ENCODE measurements around the gene ATP6V1D. TPM values are rescaled to one million over a fixed set of nuclear protein-coding genes. Genes with fewer than 3 reads are reported as not detected.
"Not testable (repeated sequence)": the region's sequence is repeated elsewhere in the genome, so short reads cannot be mapped to it uniquely, and the experiment has no call there.

The ATP6V1D gene
- total RNA-seq, result 31.9 and 34.2 TPM in 2 replicates

DNA sequence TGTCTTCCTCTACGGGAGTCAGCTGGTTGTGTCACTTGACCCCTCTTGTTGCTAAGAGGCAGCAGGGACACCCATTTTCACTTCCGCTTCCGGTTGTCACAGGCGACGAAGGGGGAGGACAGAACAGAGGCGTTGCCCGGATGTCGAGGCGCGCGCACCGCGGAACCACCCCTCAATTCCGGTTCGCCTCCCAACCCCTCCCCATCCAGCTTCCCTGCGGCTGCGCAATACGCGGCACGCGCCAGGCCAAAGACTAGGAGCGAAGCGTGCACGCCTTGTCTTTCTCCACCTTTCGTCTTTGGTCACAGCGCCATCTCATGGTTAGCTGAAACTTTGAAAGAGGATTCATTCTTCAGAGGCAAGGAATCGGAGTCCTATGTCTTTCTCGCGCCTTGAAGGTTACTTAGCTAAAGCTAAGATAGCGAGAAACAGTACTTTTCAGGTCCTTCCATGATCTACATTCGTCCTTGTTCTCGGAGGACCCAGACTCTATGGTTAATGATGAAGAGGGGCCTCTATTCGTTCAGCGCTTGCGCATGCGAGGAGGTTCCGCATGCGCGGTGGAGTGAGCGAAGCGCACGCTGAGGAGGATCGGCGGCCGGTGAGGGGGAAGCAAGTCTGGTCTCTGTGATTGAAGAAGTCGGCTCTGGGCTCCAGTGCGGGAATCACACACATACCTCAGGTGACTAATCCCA is at the start of gene ATP6V1D, which contains the start of gene EIF2S1:
TSS of gene ATP6V1D (minus strand) at position 30 of the 695 bp plus-strand sequence. CDS start 106 bp downstream, outside the sequence.
TSS of gene EIF2S1 (plus strand) at position 554 of the 695 bp plus-strand sequence. CDS start 4,440 bp downstream, outside the sequence.
- intact Hi-C loops (cut with micrococcal nuclease), result loop anchor here (1.0 to 5.0 kb wide), 10 partner anchors 119 to 852 kb away; partner anchors contain the start of genes ARG2, PALS1, PIGH and RDH11

DNA sequence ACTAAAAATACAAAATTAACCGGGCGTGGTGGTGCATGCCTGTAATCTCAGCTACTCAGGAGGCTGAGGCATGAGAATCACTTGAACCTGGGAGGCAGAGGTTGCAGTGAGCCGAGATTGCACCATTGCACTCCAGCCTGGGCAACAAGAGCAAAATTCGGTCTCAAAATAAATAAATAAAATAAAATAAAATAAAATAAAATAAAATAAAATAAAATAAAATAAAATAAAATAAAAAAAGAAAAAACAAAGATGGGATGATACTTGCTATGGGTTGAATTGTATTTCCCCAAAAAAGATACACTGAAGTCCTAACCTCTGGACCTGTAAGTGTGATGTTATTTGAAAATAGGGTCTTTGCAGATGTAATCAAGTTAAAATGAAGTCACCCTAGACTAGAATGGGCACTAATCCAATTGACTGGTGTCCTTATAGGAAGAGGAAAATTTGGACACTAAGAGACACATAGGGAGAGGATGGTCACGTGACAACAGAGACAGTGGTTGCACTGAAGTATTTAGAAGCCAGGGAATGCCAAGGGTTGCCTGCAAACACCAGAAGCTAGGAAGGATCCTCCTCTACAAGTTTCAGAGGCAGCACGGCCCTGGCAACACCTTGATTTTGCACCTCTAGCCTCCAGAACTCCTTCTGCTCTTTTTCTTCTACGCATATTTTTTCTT is 48.7 kb upstream of the ATP6V1D start:
- intact Hi-C loops (cut with micrococcal nuclease), result not testable (repeated sequence)

DNA sequence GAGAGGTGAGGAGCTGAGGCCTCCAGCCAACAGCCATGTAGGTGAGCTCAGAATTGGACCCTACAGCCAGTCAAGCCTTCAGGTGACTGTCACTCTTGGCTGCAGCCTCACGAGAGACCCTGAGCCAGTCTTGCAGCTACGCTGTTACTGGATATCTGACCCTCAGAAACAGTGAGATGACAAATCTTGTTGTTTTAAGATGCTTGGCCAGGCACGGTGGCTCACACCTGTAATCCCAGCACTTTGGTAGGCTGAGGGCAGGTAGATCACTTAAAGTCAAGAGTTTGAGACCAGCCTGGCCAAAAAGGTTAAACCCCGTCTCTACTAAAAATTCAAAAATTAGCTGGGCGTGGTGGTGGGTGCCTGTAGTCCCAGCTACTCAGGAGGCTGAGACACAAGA is 46.2 kb upstream of the ATP6V1D start:
- intact Hi-C loops (cut with micrococcal nuclease), result no loop called here

DNA sequence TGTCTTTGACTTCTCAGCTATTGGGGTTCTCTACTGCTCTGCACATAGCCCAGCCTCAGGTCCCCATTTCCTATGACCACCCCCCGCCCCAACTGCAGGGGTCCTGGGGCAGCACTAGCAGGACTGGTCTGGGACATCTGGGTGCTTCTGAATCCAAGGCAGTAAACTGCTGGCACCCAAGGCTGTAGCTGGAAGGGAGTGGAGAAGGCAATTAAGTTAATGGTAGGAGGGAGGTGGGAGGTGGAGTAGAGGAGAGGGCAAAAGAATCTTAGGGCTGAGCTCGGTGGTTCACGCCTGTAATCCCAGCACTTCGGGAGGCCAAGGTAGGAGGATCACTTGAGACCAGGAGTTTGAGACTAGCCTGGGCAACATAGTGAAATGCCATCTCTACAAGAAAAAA is 40.8 kb upstream of the ATP6V1D start:
- intact Hi-C loops (cut with micrococcal nuclease), result no loop called here

DNA sequence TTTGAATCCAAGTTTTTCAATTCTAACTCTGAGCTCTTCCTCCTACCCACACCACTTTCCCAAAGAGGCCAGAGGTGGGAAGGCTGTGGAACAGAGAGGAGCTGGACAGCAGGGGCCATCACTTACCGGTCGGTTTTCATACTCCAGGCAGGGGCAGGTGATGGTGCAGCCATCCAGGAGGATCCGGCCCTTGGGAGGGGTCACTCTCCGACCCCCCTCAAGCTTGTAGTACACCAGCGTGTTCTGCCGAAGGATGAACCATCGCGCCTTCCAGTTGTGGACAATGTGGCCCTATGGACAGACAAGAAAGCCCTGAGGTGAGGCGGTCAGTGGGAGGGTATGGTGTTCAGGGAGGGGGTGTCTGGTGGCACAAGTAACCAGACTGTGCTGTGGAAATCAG is 37.9 kb upstream of the ATP6V1D start:
- intact Hi-C loops (cut with micrococcal nuclease), result no loop called here

DNA sequence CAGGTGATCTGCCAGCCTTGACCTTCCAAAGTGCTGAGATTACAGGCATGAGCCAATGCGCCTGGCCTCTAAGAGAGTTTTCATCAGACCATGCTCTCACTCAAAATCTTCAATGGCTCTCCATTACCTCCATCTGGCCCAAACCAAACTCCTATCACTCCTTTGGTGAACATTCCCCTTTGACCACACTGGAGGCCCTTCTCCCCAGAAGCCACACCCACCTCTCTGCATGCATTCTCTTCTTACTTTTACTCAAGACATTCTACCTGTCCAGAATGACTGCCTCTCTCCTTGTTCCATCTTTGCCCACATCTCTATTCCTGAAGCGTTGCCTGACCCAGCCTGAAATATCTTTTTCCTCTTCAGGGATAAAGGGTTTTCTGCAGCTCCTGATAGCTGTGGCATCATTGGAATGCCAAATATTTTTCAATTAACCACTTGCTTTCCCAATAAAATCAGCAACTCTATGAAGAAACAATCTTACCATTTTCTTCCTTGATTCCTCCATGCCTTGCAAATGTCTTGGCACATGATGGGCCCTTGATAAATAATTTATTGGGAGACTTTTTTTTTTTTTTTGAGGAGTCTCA is 36.9 kb upstream of the ATP6V1D start:
- intact Hi-C loops (cut with micrococcal nuclease), result no loop called here

DNA sequence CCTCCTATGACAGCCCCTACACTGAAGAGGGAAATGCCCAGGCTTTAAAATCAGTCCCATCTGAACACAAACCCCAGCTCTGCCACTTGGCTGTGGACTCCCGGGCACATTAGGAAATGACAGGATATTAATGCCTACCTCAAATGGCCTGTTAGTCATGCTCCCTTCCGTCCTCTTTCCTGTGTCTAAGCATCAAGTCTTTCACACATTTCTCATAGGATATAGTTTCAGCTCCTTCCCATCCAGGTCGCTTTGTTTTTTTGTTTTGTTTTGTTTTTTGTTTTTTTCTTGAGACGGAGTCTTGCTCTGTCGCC is 36.2 kb upstream of the ATP6V1D start:
- intact Hi-C loops (cut with micrococcal nuclease), result no loop called here

DNA sequence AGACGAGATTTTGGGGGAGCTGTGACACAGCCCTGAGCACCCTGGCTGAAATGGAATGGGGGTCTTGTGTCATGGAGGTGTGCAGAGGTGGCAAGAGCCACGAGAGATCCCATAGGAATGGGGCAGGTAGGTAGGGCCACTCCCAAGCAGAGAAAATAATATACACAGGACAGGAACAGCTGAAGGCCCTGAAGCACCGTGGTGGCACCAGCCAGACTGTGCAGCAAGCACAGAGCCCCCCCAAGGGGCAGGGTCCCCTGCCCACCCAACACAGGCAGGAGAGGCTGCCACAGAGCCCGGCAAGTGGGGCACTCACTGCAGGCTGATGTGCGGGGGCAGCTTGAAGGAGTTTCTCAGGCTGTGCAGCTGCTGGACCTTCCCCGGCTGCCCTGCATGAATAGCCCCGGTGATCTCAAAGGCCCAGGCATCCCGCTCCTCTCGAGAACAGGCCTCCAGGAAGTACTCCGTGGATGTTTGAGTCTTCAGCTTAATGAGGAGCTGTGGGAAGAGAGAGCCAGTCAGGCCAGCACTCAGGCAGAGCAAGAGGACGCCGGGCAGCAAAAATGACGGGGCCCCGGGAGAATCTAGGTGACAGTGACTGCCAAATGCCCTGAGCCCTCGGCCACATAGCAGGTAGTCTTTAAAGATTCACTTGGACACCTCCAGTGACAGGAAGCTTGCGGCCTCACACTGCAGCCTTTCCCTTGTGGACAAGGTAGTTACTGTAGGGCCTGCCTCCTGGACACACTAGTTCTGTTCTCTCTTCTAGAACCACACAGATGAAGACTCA is 35.7 kb upstream of the ATP6V1D start:
- intact Hi-C loops (cut with micrococcal nuclease), result no loop called here

DNA sequence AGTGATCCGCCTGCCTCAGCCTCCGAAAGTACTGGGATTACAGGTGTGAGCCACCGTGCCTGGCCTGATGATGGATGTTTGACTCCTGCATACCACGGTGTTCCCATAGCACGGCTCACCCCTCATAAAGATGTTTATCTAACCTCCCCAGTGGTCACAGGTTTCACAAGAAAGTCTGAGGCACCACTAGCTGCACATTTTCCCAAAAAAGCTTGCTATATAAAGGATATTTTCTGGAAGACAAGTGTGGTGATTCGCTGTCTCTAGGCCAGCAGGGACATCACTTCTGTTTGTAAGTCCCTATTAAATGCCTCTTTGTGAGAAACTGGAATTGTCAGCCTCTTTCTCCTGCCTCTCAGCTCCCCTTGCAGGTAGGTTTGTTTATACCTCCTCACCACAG is 34.1 kb upstream of the ATP6V1D start:
- intact Hi-C loops (cut with micrococcal nuclease), result no loop called here

DNA sequence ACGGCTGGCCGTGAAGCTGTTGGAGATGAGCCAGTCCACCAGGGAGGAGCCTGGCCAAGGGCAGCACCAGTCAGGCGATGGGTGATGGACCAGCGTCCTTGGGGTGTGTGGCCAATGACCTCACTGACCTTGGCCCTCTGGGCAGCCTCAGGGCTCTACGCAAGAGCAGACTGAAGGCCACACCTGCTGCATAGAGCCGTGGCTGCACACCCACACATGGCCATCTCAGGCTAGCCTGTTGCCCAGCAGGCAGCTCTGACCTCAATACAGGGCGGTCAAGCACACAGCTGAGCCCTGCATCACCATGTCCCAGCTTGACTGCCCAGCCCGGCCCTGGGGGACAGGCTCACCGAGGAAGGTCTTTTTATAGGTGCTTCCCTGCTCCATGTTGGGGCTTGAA is 33.2 kb upstream of the ATP6V1D start:
- intact Hi-C loops (cut with micrococcal nuclease), result no loop called here

DNA sequence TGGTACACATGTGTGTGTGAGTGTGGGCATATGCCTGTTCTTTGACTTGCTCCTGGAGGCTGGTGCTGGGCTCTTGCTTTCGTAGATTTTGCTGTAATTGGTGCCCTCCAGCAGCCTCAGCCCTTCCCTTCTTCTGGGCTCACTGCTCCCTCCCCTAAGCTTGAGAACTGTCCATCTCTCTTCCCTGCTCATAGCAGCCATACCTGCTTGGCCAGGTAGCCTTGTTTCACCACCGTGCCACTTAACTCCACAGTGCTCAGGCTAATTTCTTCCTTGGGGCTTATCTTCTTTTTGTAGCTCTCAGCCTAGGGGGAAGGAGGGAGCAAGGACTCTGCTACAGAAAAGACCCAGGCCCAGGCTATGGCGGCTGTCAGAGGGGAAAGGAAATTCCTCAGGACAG is 32.5 kb upstream of the ATP6V1D start:
- intact Hi-C loops (cut with micrococcal nuclease), result no loop called here

DNA sequence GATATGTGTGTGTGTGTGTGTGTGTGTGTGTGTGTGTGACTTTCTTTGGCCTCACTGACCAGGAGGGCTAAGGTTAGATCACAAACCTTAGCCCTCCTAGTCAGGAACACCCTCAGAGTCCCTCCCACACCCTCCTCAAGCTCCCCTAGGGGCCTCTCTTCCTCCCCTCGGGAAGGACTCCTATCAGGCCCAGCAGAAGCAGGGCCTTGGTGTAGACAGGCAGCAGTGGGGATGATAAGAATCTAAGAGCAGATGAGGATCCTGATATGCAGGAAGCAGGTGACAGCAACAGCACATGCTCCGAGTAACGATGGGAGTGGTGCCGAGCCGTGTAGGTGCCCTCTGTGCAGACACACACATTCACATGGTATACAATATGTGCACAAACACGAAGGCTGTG is 31.7 kb upstream of the ATP6V1D start:
- intact Hi-C loops (cut with micrococcal nuclease), result no loop called here

DNA sequence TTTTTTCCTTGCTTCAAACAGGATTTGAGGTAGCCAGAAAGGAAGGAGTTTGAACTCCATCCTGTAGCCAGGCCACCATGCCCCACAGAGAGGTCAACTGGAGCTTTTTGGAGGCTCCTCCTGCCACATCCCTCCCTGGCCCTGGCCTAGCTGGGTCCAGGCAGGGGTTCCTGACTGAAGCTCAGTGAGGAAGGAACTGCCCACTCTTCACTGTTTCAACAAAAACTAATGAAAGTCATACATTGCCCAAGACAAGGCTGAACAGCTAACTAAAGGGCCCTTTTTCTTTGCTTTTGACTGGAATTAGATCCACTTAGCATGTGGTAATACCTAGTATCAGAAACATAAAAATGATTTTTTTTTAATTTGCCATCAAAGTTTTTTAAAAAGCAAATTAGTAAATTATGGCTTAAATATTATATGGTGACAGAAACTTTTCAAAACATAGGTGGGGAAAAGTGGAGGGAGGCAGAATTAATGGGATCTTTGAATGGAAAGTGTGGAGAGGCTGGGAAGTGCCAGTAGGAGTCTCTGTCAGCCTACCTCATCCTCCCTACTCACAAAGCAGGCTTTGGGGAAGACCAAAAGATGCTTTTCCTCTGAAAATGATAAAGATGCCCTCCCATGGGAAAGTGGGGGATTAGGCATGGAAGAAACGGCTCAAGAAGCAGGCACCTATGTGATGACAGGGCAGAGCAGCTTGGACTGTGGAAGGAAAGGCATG is 30.4 kb upstream of the ATP6V1D start:
- intact Hi-C loops (cut with micrococcal nuclease), result no loop called here

DNA sequence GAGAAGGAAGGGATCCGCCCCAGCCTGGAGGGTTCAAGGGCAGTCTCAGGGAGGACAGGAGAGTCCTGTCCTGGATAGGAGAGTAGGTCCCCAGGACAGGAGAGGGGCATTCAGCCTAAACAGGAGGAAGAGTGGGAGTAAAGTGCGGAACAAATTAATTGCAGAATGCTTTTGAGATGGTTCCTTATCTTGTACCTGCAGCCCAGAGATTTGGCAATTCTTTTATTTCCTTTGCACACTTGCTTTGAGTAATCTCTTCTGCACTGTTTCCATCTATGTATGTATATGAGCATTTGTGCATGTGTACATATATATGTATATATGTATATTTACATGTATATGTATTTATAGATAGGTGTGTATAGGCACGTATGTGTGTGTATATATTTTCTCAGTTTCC is 29.7 kb upstream of the ATP6V1D start:
- intact Hi-C loops (cut with micrococcal nuclease), result no loop called here

DNA sequence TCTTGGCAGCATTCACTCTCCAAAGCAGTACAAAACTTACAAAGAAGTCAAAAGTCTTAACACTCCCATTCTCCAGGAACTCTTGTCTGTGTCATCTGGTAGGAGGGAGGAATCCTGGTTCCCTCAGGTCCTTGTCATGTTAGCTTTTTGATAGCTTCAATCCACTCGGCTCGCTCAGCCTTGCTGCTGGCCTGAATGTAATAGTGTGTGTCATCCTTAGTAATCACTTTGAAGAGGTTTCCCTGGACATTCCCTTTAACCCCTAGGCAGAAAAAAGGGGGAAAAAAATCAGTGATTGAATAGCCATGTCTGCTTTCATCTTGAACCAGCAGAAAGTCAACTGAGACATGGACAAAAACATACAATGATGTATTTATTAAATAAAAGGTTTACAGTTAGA is 27.6 kb upstream of the ATP6V1D start:
- intact Hi-C loops (cut with micrococcal nuclease), result no loop called here

DNA sequence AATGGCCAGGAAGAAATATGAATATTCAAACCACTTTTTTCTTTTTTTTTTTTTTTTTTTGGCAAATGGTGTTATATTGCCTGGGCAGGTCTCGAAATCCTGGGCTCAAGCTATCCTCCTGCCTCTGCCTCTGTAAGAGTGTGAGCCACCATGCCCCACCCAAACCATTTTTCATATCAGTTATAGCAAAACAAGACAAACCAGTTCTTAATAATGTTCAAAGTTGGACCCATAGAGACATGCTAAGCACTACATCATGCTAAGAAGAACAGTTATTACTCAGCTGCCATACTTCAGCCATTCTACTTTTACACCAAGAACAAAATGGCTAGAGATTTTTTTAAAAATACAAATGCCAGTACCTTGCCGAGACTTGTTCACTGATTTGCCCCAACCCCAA is 26.0 kb upstream of the ATP6V1D start:
- intact Hi-C loops (cut with micrococcal nuclease), result no loop called here

DNA sequence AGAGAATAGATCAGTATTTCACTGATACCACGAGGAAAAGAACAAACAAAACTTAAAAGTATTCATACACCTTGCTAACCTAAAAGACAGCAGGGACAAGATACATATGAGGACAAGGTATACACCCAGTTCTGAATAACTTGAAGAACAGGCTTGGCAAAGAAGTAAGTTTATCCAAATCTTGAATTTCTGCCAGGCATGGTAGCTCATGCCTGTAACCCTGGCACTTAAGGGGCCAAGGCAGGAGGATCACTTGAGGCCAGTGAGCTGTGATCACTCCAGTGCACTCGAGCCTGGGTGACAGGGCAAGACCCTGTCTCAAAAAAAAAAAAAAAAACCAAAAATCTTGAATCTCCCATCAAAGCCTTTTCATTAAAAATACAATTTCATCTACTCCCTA is 25.5 kb upstream of the ATP6V1D start:
- intact Hi-C loops (cut with micrococcal nuclease), result no loop called here

DNA sequence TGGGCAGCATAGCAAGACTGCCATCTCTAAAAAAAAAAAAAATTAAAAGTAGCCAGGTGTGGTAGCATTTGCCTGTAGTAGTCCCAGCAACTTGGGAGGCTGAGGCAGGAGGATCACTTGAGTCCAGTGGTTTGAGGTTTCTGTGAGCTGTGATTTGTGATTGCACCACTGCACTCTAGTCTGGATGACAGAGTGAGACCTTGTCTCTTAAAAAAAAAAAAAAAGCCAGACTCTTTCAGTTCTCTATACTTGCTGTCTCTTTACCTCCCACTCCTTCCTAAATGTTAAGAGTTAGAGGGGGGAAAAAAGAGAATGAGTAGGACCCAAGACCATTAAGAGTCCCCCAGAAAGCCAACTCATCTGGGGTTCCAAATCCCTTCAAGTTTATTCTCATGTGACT is 18.3 kb upstream of the ATP6V1D start:
- intact Hi-C loops (cut with micrococcal nuclease), result no loop called here

DNA sequence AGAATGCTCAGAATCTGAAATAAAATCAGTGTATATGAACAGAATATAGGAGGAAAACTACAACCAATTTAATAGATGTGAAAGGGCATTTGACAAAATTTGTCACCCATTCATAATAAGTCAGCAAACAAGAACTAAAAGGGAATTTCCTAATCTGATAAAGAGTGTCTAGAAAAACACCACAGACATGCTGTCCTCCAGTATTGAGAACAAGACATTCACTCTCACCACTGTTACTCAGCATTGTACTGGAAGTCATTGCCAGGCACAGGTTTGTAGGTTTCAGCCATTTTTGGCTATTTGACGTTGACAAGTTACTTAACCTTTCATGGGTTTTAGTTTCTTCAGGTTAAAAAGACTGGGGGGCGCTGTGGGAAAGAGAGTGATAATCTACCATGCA is 13.7 kb upstream of the ATP6V1D start:
- intact Hi-C loops (cut with micrococcal nuclease), result no loop called here

DNA sequence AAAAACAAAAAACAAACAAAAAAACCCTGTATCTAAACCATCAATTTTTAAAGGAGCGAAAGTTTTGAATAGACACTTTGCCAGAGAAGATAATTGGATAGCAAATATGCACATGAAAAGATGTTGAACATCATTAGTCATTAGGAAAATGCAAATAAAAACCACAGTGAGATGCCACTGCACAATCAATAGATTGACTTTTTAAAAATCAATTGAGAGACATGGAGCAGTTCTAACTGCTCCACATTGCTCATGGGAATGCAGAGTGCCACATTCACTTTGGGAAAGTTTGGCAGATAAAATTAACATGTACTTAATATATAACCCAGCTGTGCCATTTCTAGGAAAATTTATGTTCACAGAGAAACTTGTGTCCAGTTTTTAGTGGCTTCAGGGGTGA is 13.2 kb upstream of the ATP6V1D start:
- intact Hi-C loops (cut with micrococcal nuclease), result no loop called here

Data from T-helper 2 cell treated with Interferon-gamma antibody and Interleukin-4, amounts not matched to agents 100 ng/mL and 5 ng/mL, for 36 hours (primary cell).